Transverse colon (tissue), 4 donors: ENCODE results near the gene CTNND2.

ENCODE experiments used
- CTCF ChIP-seq, 5 experiments: fragments of 200-600 bp in 3 of 5; fragments of 450-650 bp in 2 of 5; sonication (generic) in 3 of 5; IDR thresholded peaks; 1 replicate in 2 of 5; 2 replicates in 3 of 5; pipeline ENCODE4 v1.5.1; 2016 to 2017; ENCODE audit warnings: antibody characterized with exemption in 5 of 5, inconsistent platforms in 3 of 5, mild to moderate bottlenecking in 2 of 5, moderate library complexity in 1 of 5
- POLR2AphosphoS5 ChIP-seq, 3 donors: sonication (generic); formaldehyde crosslinking; IDR thresholded peaks; one replicate each; pipeline ENCODE4 v1.6.1; 2016; ENCODE audit warnings: antibody characterized with exemption in 3 of 3

GRCh38 chr5:11150976-11151375 is 753.3 kb downstream of the CTNND2 start:
- TF ChIP-seq POLR2AphosphoS5 (IDR thresholded peaks at IDR 0.05) (no peak), CTCF (IDR thresholded peaks at IDR 0.05) (no peak)
